NCI-H1417 (cell line): ENCODE results near the gene KRTAP12-2.

ENCODE experiments used
- DNase-seq, 3 experiments: peaks; one replicate each; lab custom pipeline; 2025; lab: John Stamatoyannopoulos, UW

The KRTAP12-2 gene

GRCh38 chr21:44626673-44627143, 40.0 kb downstream of the KRTAP12-2 start, which contains the start of gene KRTAP10-9:
KRTAP10-9 (plus strand) TSS chr21:44627093; CDS start chr21:44627172, 79 bp downstream.
- peak in 1 of 3 experiments; percentile 41 for DNase-seq

- DNase-seq: no peak
Measured at GRCh38 chr21:44626262-44626661, 40.5 kb downstream of the KRTAP12-2 start.

GRCh38 chr21:44625756-44626155, 41.0 kb downstream of the KRTAP12-2 start:
- no peak for DNase-seq

- DNase-seq: no peak
Measured at GRCh38 chr21:44623575-44623974, 43.2 kb downstream of the KRTAP12-2 start.

- DNase-seq: no peak
Measured at GRCh38 chr21:44619886-44620285, 46.8 kb downstream of the KRTAP12-2 start.

GRCh38 chr21:44618909-44619308, 47.8 kb downstream of the KRTAP12-2 start:
- no peak for DNase-seq

- no peak for DNase-seq
Measured at GRCh38 chr21:44618504-44618903, 48.2 kb downstream of the KRTAP12-2 start.

GRCh38 chr21:44617071-44617501, 49.6 kb downstream of the KRTAP12-2 start:
- no peak for DNase-seq

GRCh38 chr21:44616591-44616926, 50.2 kb downstream of the KRTAP12-2 start:
- peak in 2 of 3 experiments; percentile 30 to 61 for DNase-seq
